Mucosa of stomach (tissue), 1 donor: ENCODE measurements around the gene ZBTB25.

Experiments used
- H3K27me3 ChIP-seq: one replicate; pipeline ENCODE4 v1.7.0; 2013; ENCODE audit warnings: mild to moderate bottlenecking, low read length; ENCODE audit not compliant: control insufficient read depth, insufficient read depth
- H3K36me3 ChIP-seq: one replicate; pipeline ENCODE4 v1.7.0; 2013; ENCODE audit warnings: low read length; ENCODE audit not compliant: control insufficient read depth, insufficient read depth
- H3K4me1 ChIP-seq: one replicate; pipeline ENCODE4 v1.7.0; 2013; ENCODE audit warnings: mild to moderate bottlenecking, low read length; ENCODE audit not compliant: control insufficient read depth, insufficient read depth
- H3K4me3 ChIP-seq: one replicate; pipeline ENCODE4 v1.7.0; 2013; ENCODE audit warnings: low read length
- H3K9ac ChIP-seq: one replicate; pipeline ENCODE4 v1.7.0; 2013; ENCODE audit warnings: mild to moderate bottlenecking, low read length, moderate library complexity
- H3K9me3 ChIP-seq: one replicate; pipeline ENCODE4 v1.7.0; 2013; ENCODE audit warnings: mild to moderate bottlenecking, low read length, moderate library complexity; ENCODE audit not compliant: control insufficient read depth
- donor health status: Pancreatic carcinoma.

ZBTB25 gene

DNA sequence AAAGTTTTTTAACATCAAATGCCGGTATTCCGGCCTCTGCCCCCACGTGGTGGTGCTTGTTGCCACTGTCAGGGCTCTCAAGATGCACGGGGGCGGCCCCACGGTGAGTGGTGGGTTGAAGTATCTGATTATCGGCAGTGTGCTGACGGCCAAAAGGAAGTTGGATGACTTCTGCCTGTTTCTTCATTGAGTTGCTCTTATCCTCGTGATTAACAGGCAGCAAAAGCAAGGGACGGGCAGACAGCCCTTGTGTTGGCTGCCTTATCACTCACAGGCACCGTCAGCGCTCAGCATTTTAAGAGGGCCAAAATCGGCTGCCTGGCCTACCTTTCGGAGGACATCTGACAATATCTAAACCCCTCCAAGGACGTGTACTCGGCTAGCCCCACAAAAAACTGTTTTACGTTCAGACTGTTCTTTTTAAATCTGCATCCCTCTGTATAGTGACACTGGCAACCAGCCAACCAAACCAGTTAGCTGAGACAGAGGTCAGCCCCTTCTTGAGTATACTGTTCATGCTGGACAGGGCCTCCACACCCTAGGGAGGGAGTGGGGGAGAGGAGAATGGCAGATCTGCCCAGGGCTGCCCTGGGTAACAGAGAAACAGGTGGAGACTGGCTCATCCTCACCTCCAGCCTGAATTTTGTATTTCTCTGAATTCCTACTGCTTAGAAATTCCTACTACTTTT lies 61.2 kb downstream of the ZBTB25 start:
- H3K36me3 ChIP-seq, result no peaks in the 10 kb centered on the region
- no peak overlapping the region for H3K9ac ChIP-seq
- H3K9me3 ChIP-seq, result no peaks in the 10 kb centered on the region
- H3K27me3 ChIP-seq, result no peaks in the 10 kb centered on the region
- no peak overlapping the region for H3K4me3 ChIP-seq
- no peaks in the 10 kb centered on the region for H3K4me1 ChIP-seq

DNA sequence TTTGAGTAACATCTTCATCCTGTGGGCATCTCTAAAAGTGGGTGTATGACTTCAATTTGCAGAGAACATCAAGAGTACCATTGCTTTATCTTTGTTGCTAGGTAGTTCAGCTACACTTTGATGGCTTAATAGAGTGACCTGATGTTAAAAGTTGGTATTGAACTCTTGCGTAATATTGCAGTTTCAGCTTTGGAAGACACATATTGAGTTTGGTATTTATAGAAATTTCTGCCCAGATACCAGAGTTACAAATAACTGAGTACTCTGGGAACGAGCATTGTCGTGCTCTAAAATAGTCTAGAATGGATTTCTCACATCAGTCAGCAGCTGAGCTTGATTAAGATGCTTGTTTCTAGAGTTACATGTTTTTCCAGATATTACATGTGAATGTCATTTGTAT lies 63.1 kb downstream of the ZBTB25 start:
- no peak overlapping the region for H3K4me3 ChIP-seq
- no peak overlapping the region for H3K9ac ChIP-seq
- no peaks in the 10 kb centered on the region for H3K36me3 ChIP-seq
- H3K4me1 ChIP-seq, result no peaks in the 10 kb centered on the region
- no peaks in the 10 kb centered on the region for H3K27me3 ChIP-seq
- H3K9me3 ChIP-seq, result no peaks in the 10 kb centered on the region

DNA sequence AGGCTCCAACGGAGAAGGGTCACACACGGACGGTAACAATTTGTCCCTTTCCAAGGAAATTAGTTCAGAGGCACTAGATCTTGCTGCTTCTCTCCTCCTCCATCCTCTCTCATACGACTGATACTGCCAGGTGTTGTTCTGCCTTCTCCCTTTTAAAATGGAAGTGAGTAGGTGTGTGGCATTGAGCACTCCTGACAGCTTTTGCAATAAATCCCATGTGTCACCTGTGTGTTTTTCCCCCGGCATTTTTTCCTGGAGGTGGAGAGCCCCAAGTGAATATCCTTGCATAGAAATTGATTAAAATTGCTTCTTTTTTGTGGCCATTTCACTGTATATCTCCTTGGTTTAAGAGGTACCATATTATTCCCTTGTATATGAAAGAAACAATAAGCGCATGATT lies 64.5 kb downstream of the ZBTB25 start:
- H3K9me3 ChIP-seq, result no peaks in the 10 kb centered on the region

DNA sequence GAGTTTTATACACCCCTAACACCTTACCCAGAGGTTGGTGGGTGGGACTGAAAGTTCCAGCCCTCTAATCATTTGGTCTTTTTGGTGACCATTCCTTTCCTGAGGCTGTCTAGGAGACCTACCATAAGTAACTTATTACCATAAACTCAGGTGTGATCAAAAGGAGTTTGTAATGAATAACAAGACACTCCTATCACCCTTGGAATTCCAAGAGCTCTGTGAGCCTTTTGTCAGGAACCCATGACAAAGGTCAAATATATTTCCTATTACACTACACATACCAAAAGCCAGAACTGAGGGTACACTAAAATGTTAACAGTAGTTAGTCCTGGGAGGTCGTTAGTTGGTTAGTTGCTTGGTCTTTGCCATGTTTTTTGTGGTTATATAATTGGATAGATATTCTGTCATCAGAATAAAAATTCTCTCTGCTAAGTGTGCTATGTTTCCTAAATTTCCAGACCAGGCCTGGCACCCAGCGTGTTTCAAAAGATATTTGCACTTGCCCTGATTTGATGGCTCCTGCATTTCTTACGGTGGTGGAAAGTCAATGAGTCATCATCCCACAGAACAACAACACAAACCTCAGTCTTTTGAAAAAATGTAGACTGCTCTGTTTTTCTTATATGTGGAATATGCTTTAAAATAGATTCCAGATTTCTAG lies 65.3 kb downstream of the ZBTB25 start:
- no peaks in the 10 kb centered on the region for H3K27me3 ChIP-seq
- H3K9ac ChIP-seq, result no peak overlapping the region
- no peaks in the 10 kb centered on the region for H3K4me1 ChIP-seq
- no peaks in the 10 kb centered on the region for H3K9me3 ChIP-seq
- H3K36me3 ChIP-seq, result no peaks in the 10 kb centered on the region
- no peak overlapping the region for H3K4me3 ChIP-seq

More for the DNA sequence above, 64.5 kb downstream of the ZBTB25 start:
- no peaks in the 10 kb centered on the region for H3K4me1 ChIP-seq
- H3K27me3 ChIP-seq, result no peaks in the 10 kb centered on the region
- H3K4me3 ChIP-seq, result no peak overlapping the region
- no peak overlapping the region for H3K9ac ChIP-seq
- H3K36me3 ChIP-seq, result no peaks in the 10 kb centered on the region

DNA sequence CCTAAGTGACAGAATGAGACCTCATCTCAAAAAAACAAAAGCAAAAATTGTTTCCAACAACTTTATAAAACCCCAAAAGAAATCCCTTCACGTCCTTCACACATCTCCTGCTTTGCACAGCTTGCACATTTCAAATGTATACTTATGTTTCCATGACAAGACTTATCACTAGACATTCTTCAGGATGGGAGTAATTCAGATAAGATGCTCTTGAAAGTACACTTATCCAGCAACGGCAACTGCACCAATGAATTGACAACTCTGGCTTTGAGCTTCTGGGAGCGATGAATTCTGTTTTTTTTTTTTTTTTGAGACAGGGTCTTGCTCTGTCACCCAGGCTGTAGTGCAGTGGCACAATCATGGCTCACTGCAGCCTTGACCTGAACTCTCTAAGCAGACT lies 69.1 kb downstream of the ZBTB25 start:
- no peaks in the 10 kb centered on the region for H3K9me3 ChIP-seq
- H3K4me3 ChIP-seq, result no peak overlapping the region
- H3K9ac ChIP-seq, result no peak overlapping the region
- H3K27me3 ChIP-seq, result no peaks in the 10 kb centered on the region
- H3K36me3 ChIP-seq, result no peaks in the 10 kb centered on the region
- no peaks in the 10 kb centered on the region for H3K4me1 ChIP-seq

DNA sequence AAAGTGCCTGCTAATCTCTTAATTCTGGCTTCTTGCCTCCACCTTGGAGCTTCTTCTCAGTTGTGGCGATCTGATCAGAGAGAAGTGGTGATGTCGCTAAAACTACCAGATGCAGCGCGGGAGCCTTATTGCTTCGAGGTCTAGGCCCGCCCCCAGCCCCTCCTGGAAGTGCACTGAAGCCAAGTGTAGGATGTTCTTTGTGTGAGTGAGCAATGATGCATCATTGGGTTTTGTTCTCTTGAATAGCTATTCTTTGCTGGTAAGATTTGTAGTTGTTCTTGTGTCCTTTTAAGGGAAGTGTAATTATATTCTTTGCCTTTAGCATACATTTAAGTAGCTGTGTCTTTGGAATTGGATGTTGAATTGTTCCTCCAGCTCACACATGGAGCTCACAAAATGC lies 79.7 kb downstream of the ZBTB25 start:
- Histone ChIP-seq H3K4me3 (no peak overlapping the region), H3K9ac (no peak overlapping the region), H3K4me1 (no peaks in the 10 kb centered on the region), H3K27me3 (no peaks in the 10 kb centered on the region), H3K9me3 (no peaks in the 10 kb centered on the region), H3K36me3 (peaks cover 3% of the 10 kb centered on the region)

DNA sequence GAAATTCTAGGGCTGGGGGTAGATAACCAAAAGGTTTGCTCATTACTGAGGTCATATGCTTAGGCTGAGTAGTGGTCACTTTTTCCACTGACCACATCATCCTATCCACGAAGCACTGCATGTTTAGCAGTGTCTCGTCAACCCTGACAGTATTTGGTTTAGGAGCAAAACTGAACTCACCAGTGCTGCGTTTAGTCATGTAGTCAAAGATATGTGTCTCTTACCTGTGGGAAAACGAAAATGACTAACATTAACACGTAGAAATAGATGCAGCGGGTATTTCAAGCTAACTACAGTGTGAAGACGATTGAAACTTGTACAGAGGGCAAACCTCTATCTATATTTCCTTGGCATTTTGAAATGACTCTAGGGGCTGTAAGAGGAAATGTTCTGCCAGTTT lies 80.9 kb downstream of the ZBTB25 start:
- no peaks in the 10 kb centered on the region for H3K4me1 ChIP-seq
- H3K9ac ChIP-seq, result no peak overlapping the region
- H3K9me3 ChIP-seq, result no peaks in the 10 kb centered on the region
- peaks cover 3% of the 10 kb centered on the region for H3K36me3 ChIP-seq
- H3K4me3 ChIP-seq, result no peak overlapping the region
- no peaks in the 10 kb centered on the region for H3K27me3 ChIP-seq

DNA sequence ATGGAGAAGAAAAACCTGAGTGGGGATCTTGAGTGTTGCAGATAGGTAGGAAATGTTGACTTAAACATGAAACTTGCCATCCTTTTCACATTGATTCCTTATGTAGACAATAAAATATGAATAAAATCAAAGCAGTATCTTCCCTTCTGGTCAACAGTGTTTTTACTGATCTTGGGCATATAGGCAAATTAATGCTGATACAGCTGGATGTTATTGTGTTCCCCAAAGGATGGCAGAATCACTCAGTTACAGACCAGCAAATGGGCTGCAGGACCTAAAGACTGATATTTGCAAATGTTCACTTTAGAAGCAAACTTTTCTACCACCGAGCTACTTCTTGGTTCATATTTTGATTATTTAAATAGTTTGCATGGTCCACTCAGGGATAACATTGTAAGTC lies 81.6 kb downstream of the ZBTB25 start:
- Histone ChIP-seq H3K4me1 (no peaks in the 10 kb centered on the region), H3K27me3 (no peaks in the 10 kb centered on the region), H3K4me3 (no peak overlapping the region), H3K9me3 (no peaks in the 10 kb centered on the region), H3K36me3 (peaks cover 3% of the 10 kb centered on the region), H3K9ac (no peak overlapping the region)

DNA sequence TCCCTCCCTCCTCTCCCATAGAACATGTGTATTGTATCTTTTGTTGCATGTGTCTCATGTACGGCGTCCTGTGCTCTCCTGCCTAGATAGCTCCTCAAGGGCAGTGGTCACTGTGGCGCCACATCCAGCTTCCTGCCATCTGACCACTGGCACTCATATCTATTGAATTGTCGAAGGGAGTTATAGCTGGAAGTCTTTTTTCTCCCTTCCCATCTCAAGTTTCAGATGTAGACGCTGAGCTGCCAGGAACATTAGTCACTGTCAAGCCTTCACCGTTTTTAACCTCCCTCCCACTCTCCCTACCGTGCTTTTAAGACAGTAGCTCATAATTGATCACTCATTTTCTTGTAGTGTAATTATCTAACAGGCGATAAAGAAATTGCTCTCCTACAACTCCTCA lies 82.5 kb downstream of the ZBTB25 start:
- Histone ChIP-seq H3K9me3 (no peaks in the 10 kb centered on the region), H3K4me3 (no peak overlapping the region), H3K27me3 (no peaks in the 10 kb centered on the region), H3K9ac (no peak overlapping the region), H3K36me3 (peaks cover 3% of the 10 kb centered on the region), H3K4me1 (no peaks in the 10 kb centered on the region)

DNA sequence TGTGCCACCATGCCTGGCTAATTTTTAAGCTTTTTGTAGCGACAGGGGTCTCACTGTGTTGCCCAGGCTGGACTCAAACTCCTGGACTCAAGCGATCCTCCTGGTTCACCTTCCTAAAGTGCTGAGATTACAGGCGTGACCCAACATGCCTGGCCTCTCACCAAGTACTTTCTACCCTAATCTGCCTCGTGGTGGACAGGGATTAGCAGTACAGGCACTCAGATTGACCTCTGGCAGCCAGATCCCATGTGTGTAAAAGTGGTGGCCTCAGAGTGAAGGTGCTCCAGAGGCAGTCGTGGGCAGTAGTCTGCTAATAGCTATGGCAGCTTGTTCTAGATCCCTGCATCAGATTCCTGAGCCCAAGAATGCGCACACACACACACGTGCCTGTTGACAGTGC lies 84.6 kb downstream of the ZBTB25 start:
- Histone ChIP-seq H3K9ac (no peak overlapping the region), H3K27me3 (no peaks in the 10 kb centered on the region), H3K4me1 (no peaks in the 10 kb centered on the region), H3K36me3 (peaks cover 3% of the 10 kb centered on the region), H3K9me3 (no peaks in the 10 kb centered on the region), H3K4me3 (no peak overlapping the region)

DNA sequence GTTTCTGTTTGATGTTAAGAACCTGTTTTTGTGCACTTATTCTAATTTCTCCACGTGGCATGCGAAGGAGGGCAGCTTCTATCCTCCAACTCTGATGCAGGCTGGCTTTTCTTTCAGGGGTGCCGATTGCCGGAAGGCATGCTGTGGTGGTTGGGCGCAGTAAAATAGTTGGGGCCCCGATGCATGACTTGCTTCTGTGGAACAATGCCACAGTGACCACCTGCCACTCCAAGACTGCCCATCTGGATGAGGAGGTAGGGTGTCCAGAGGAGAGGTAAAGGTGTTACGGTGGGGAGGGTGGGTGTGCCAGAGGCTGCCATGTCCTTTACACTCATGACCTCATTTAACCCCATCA lies 85.9 kb downstream of the ZBTB25 start:
- no peak overlapping the region for H3K9ac ChIP-seq
- H3K4me3 ChIP-seq, result no peak overlapping the region
- H3K27me3 ChIP-seq, result no peaks in the 10 kb centered on the region
- H3K9me3 ChIP-seq, result no peaks in the 10 kb centered on the region
- no peaks in the 10 kb centered on the region for H3K4me1 ChIP-seq
- peaks cover 3% of the 10 kb centered on the region for H3K36me3 ChIP-seq

DNA sequence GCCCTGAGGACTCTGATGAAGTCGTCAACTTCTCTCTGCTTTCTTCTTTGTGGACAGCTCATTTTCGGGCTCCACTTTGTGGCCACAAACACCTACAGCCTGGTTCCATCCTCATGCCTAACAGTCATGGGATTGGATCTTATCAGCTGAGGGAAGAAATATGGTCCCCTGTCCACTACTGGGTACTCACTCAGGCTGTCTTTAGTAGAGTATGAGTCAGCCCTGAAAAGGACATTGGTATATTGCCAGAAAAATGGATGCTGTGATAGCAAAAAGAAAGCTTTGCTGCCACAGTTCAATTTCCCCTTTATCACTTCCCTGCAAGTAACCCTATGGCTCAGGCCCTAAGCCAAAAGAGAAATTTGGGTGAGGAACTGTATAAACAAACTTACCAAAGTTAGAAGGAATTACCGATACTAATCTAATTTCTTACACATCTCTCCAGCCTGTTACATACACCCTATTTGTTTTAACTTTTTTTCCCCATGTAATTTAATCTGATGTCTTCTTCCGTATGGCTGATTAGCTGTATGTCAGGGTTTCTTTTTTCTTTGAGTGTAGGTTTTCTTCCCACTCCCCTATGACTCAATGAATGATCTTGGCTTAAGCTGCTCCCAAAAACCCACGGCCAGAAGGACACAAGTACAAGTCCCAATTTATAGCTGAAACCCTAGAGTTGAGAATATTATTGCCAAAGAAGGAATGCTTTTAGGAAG lies 86.4 kb downstream of the ZBTB25 start:
- no peaks in the 10 kb centered on the region for H3K4me1 ChIP-seq
- H3K9me3 ChIP-seq, result no peaks in the 10 kb centered on the region
- peaks cover 3% of the 10 kb centered on the region for H3K36me3 ChIP-seq
- H3K9ac ChIP-seq, result no peak overlapping the region
- no peak overlapping the region for H3K4me3 ChIP-seq
- H3K27me3 ChIP-seq, result no peaks in the 10 kb centered on the region
